Astrocyte of the spinal cord (primary cell): Measurements from ENCODE around the gene CDK16.
A peak's percentile ranks its signal among the peaks of the same experiment; 100 is the strongest.
"Not testable (repeated sequence)": the region's sequence is repeated elsewhere in the genome, so short reads cannot be mapped to it uniquely, and the experiment has no call there.

Experiments used
- DNase-seq: peaks from one replicate; pipeline ENCODE4 v3.0.0; 2011; ENCODE audit warnings: low read depth, low spot score
- H3K4me3 ChIP-seq: 2 replicates; pipeline ENCODE4 v1.5.1; 2011; ENCODE audit warnings: low read depth, mild to moderate bottlenecking, low read length, moderate library complexity
- CTCF ChIP-seq: IDR thresholded peaks from 2 replicates; pipeline ENCODE4 v1.5.1; 2012; ENCODE audit warnings: low read depth, mild to moderate bottlenecking, low read length, inconsistent platforms
- in situ Hi-C: cut with HindIII; loops from 2 replicates; pipeline ENCODE4 v1.10.0; 2017; ENCODE audit warnings: low sequenced_read_pairs

The CDK16 gene

DNA sequence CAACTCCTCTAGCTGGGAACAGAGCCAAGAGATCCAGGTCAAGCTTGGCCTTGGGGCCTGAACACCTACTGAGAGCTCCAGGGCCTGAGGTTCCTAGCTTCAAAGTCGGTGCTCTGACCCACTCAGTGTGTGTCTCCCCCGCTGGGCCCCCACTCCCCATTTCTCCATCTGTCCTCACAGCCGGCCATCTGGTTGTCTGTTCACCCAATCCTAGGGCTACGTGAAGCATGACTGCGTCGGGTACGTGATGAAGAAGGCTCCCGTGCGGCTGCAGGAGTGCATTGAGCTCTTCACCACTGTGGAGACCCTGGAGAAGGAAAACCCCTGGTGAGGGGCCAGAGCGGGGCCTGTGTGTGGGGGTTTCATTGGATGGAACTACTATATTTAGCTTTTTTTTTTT lies 26.7 kb downstream of the CDK16 start:
- H3K4me3 ChIP-seq, result no peak overlapping the region
- TF ChIP-seq CTCF, result no peak
- no peak for DNase-seq
- in situ Hi-C loops, result no loop called here

DNA sequence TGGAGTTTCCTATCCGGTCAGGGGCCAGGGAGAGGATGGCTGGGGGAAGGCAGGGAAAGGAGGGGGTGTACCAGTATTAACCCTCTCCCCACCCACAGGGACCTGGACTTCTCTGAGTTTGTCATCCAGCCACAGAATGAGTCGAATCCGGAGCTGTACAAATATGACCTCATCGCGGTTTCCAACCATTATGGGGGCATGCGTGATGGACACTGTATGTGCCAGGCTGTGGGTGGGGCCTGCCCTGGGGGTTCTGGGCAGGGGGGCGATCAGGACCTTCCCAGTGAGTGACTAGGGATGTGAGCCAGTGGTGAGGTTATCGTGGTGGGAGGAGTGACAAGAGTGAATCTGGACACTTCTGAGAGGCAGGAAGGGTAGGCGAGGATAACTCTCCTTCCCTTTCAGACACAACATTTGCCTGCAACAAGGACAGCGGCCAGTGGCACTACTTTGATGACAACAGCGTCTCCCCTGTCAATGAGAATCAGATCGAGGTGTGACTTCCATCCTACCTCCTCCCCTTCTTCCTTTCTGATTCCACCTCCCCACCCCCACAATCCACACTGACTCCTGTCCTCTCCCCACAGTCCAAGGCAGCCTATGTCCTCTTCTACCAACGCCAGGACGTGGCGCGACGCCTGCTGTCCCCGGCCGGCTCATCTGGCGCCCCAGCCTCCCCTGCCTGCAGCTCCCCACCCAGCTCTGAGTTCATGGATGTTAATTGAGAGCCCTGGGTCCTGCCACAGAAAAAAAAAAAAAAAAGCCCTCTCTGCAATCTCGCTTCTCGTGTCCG lies 28.9 kb downstream of the CDK16 start:
- no peak for TF ChIP-seq CTCF
- H3K4me3 ChIP-seq, result no peak overlapping the region
- peak; percentile 80 for DNase-seq
- in situ Hi-C loops, result no loop called here

DNA sequence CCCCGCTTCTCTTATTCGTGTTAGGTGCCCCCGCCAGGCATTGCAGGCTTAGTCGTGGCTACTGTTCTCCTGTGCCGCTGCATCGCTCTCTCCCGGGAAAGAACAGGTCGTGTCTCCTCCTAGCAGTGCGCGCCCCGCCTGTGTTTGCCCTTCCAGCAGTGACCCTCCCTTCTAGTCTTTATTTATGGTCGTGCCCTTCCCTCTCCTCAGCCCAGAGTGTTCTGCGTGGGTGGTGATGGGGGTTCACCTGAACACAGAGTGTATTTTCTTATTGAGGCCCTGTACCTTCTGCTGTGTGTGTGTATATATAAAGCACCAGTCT lies 29.5 kb downstream of the CDK16 start:
- no peak for DNase-seq
- H3K4me3 ChIP-seq, result no peak overlapping the region
- no peak for TF ChIP-seq CTCF
- in situ Hi-C loops, result no loop called here

GRCh38 chrX:47248576-47248975 lies 30.1 kb downstream of the CDK16 start:
- in situ Hi-C loops, result no loop called here
- DNase-seq, result no peak

DNA sequence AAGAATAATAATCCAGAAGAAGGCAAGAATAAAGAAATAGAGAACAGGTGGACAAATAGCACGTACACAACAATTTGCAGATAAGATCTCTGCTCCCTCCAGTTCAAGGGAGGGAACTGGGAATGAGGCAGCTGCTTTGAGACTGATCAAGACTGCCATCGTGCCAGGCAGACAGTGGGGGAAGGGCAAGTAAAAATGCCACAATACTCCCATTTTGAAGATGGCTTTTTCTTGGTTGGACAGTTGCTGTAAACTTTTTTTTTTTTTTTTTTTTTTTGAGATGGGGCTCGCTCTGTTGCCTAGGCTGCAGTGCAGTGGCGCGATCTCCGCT lies 31.5 kb downstream of the CDK16 start:
- no peak overlapping the region for H3K4me3 ChIP-seq
- no peak for TF ChIP-seq CTCF
- in situ Hi-C loops, result no loop called here
- no peak for DNase-seq

More at GRCh38 chrX:47248576-47248975, 30.1 kb downstream of the CDK16 start:
- no peak for TF ChIP-seq CTCF
- H3K4me3 ChIP-seq, result no peak overlapping the region

- DNase-seq, in situ Hi-C loops, H3K4me3 ChIP-seq: not testable (repeated sequence)
Observed at GRCh38 chrX:47257620-47258019, 39.1 kb downstream of the CDK16 start.

- in situ Hi-C loops, result no loop called here
- no peak for TF ChIP-seq CTCF
- H3K4me3 ChIP-seq, result no peak overlapping the region
- DNase-seq, result peak; percentile 47
Observed at GRCh38 chrX:47264483-47265173, 46.1 kb downstream of the CDK16 start.
